22Rv1 (cell line): ENCODE data around the gene DOP1B.

Experiments used
- ZFX ChIP-seq: fragments of 450-650 bp; IDR thresholded peaks from 2 replicates; pipeline ENCODE4 v1.6.1; 2017; ENCODE audit warnings: antibody characterized with exemption, borderline replicate concordance
- TF ChIP-seq, protein P1 (sequence below): fragments of 450-650 bp; IDR thresholded peaks from 2 replicates; pipeline ENCODE4 v1.5.1; 2017; ENCODE audit warnings: mild to moderate bottlenecking

DNA sequence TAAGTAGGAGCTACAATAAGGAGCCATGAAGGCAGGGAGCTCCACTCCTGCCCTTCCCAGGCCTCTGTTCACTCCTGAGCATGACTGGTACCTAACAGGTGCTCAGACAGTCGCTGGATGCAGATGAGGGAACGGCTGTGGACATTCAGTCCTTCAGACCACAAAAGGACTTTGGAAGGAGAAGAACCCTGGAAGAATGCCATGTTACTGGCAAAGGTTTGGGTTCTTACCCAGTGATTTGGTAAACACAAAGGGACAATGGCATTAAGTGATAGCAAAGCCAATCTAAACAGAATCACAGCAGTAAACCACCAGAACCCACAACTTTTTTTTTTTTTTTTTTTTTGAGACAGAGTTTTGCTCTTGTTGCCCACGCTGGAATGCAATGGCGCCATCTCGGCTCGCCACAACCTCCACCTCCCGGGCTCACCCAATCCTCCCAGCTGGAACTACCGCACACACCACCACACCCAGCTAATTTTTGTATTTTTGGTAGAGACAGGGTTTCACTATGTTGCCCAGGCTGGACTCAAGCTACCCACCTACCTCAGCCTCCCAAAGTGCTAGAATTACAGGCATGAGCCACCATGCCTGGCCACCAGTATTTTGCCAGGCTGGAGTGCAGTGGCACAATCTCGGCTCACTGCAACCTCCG lies 29.2 kb upstream of the DOP1B start:
- TF ChIP-seq, protein P1, sequence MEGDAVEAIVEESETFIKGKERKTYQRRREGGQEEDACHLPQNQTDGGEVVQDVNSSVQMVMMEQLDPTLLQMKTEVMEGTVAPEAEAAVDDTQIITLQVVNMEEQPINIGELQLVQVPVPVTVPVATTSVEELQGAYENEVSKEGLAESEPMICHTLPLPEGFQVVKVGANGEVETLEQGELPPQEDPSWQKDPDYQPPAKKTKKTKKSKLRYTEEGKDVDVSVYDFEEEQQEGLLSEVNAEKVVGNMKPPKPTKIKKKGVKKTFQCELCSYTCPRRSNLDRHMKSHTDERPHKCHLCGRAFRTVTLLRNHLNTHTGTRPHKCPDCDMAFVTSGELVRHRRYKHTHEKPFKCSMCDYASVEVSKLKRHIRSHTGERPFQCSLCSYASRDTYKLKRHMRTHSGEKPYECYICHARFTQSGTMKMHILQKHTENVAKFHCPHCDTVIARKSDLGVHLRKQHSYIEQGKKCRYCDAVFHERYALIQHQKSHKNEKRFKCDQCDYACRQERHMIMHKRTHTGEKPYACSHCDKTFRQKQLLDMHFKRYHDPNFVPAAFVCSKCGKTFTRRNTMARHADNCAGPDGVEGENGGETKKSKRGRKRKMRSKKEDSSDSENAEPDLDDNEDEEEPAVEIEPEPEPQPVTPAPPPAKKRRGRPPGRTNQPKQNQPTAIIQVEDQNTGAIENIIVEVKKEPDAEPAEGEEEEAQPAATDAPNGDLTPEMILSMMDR: no peak
- TF ChIP-seq ZFX: no peak
